ENCODE data around the gene ME1. TPM values are rescaled to one million over a fixed set of nuclear protein-coding genes. Genes with fewer than 3 reads are reported as not detected.
"Not testable (repeated sequence)": the region's sequence is repeated elsewhere in the genome, so short reads cannot be mapped to it uniquely, and the experiment has no call there.

The ME1 gene
- total RNA-seq, 4 donors from 2014 or later, result 20.4 to 58.6 (median 27.2) TPM

DNA sequence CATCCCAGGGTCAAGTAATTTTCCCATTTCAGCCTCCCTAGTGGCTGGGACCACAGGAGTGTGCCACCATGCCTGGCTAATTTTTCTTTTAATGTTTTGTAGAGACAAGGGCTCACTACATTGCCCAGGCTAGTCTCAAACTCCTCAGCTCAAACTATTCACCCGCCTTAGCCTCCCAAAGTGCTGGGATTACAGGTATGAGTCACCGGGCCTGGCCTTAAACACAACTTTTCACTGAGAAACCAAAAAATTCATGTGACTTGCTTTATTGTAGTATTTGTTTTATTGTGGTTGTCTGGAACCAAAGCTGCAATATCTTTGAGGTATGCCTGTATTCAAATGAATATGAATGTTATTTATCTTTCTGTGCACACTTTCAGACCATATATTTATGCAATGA is 165.5 kb downstream of the ME1 start:
- H3K9me3 ChIP-seq, result no peaks in the 10 kb centered on the region
- 30 to 44% methylated on average over 2 of the region's 2 CpGs for WGBS, 2 donors
- H3K36me3 ChIP-seq, result no peaks in the 10 kb centered on the region
- H3K27ac ChIP-seq, result no peak overlapping the region
- no peak overlapping the region for H3K4me3 ChIP-seq
- TF ChIP-seq POLR2A (IDR thresholded peaks at IDR 0.05), result no peak
- intact Hi-C loops (cut with DNase I), result no loop called here
- H3K4me1 ChIP-seq, result no peaks in the 10 kb centered on the region
- H3K27me3 ChIP-seq, result no peaks in the 10 kb centered on the region
- no peak for DNase-seq

DNA sequence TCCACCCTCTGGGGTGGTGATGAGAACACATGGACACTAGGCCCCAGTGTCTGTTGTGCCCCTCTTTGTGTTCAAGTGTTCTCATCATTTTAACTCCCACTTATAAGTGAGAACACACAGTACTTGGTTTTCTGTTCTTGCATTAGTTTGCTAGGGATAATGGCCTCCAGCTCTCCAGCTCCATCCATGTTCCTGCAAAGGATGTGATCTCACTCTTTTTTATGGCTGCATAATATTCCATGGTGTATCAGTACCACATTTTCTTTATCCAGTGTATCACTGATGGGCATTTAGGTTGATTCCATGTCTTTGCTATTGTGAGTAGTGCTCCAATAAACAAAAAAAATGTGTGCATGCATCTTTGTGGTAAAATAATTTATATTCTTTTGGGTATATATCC is 170.3 kb downstream of the ME1 start:
- TF ChIP-seq POLR2A (IDR thresholded peaks at IDR 0.05), result no peak
- TF ChIP-seq, protein P1, sequence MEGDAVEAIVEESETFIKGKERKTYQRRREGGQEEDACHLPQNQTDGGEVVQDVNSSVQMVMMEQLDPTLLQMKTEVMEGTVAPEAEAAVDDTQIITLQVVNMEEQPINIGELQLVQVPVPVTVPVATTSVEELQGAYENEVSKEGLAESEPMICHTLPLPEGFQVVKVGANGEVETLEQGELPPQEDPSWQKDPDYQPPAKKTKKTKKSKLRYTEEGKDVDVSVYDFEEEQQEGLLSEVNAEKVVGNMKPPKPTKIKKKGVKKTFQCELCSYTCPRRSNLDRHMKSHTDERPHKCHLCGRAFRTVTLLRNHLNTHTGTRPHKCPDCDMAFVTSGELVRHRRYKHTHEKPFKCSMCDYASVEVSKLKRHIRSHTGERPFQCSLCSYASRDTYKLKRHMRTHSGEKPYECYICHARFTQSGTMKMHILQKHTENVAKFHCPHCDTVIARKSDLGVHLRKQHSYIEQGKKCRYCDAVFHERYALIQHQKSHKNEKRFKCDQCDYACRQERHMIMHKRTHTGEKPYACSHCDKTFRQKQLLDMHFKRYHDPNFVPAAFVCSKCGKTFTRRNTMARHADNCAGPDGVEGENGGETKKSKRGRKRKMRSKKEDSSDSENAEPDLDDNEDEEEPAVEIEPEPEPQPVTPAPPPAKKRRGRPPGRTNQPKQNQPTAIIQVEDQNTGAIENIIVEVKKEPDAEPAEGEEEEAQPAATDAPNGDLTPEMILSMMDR (IDR thresholded peaks at IDR 0.05), result no peak
- Histone ChIP-seq H3K36me3 (no peaks in the 10 kb centered on the region), H3K27ac (no peak overlapping the region), H3K4me1 (no peaks in the 10 kb centered on the region), H3K9me3 (no peaks in the 10 kb centered on the region), H3K4me3 (no peak overlapping the region), H3K27me3 (no peaks in the 10 kb centered on the region)
- no peak for DNase-seq
- intact Hi-C loops (cut with DNase I), result no loop called here

DNA sequence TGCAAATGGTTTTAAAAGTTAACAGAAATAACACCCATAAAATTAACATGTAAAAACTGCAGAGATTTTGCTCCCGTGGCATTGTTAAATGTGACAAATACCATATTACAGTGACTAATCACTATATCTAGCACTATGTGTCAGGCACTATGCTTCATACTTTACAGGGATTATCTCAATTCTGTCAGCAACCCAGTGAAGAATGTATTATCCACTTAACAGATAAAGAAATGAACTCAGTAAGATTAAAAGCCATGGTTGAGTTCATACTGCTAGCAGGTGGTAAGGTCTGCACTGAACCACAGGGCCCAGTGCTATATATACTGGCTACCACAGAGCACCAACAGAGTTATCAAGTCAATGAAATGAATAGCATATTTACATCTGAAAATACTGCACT is 172.3 kb downstream of the ME1 start:
- no peaks in the 10 kb centered on the region for H3K4me1 ChIP-seq
- no peaks in the 10 kb centered on the region for H3K27me3 ChIP-seq
- no peak for DNase-seq
- no peak overlapping the region for H3K27ac ChIP-seq
- intact Hi-C loops (cut with DNase I), result no loop called here
- H3K9me3 ChIP-seq, result no peaks in the 10 kb centered on the region
- 56 to 68% methylated on average over 1 of the region's 1 CpG for WGBS, 2 donors
- TF ChIP-seq POLR2A (IDR thresholded peaks at IDR 0.05), result no peak
- TF ChIP-seq, protein P1 (IDR thresholded peaks at IDR 0.05), result no peak
- H3K4me3 ChIP-seq, result no peak overlapping the region
- no peaks in the 10 kb centered on the region for H3K36me3 ChIP-seq

DNA sequence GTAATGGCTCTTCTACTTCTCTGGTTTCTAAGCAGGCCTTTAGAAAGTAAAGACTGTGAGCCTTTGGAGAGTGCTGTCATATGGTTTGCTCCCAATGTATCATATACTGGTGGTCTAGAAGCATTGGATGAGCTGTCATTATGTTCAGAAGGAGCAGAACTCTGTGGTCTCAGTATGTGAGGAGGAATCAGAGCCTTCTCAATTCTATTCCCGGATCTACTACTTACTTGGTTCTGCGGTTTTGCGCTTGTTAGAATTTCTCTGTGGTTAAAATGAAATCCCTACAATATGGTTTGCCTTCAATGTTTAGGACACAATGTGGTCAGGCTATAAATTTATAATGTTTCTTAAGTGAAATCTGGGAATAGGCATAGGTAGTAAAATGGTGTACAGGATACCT is 173.1 kb downstream of the ME1 start:
- TF ChIP-seq POLR2A (IDR thresholded peaks at IDR 0.05), result no peak
- TF ChIP-seq, protein P1 (IDR thresholded peaks at IDR 0.05), result no peak
- H3K4me1 ChIP-seq, result no peaks in the 10 kb centered on the region
- DNase-seq, result no peak
- H3K9me3 ChIP-seq, result no peaks in the 10 kb centered on the region
- H3K36me3 ChIP-seq, result peaks cover 0 to 5% (median 0%) of the 10 kb centered on the region in 3 donors
- no peaks in the 10 kb centered on the region for H3K27me3 ChIP-seq
- no peak overlapping the region for H3K4me3 ChIP-seq
- 91 to 93% methylated on average over 3 of the region's 3 CpGs for WGBS, 2 donors
- no peak overlapping the region for H3K27ac ChIP-seq
- intact Hi-C loops (cut with DNase I), result no loop called here

DNA sequence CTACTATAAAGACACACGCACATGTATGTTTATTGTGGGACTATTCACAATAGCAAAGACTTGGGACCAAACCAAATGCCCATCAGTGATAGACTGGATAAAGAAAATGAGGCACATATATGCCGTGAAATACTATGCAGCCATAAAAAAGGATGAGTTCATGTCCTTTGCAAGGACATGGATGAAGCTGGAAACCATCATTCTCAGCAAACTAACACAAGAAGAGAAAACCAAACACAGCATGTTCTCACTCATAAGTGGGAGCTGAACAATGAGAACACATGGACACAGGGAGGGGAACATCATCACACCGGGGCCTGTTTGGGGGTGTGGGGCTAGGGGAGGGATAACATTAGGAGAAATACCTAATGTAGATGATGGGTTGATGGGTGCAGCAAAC is 174.1 kb downstream of the ME1 start:
- H3K4me1 ChIP-seq; H3K27ac ChIP-seq; H3K9me3 ChIP-seq; H3K4me3 ChIP-seq; intact Hi-C loops (cut with DNase I); DNase-seq; H3K27me3 ChIP-seq: not testable (repeated sequence)
- WGBS, 2 donors, result 97 to 100% methylated on average over 3 of the region's 3 CpGs
- peaks cover 0 to 16% (median 0%) of the 10 kb centered on the region in 3 donors for H3K36me3 ChIP-seq

DNA sequence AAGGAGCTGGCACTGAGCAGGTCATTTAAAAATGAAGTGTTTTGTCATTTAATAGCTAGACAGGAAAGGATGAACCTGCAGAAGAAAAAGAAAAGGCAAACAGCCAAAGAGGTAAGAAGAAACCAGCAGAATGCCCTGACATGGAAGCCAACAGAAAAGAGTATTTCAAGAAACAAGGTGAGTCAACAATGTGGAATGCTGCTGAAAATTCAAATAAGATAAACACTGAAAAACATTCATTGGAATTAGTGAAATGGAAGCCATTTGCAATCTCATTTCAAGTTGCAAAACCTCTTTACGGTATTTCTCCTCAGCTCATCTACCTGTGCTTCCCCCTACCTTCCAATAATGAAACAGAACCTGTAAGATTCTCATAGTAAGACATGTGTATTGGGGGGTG is 178.1 kb downstream of the ME1 start:
- Histone ChIP-seq H3K36me3 (peaks cover 0 to 42% (median 0%) of the 10 kb centered on the region in 3 donors), H3K9me3 (no peaks in the 10 kb centered on the region), H3K4me3 (no peak overlapping the region), H3K27me3 (no peaks in the 10 kb centered on the region), H3K4me1 (no peaks in the 10 kb centered on the region), H3K27ac (no peak overlapping the region)
- no peak for DNase-seq
- 75 to 92% methylated on average over 1 of the region's 1 CpG for WGBS, 2 donors
- intact Hi-C loops (cut with DNase I), result no loop called here
- TF ChIP-seq POLR2A (IDR thresholded peaks at IDR 0.05), result no peak
- TF ChIP-seq, protein P1 (IDR thresholded peaks at IDR 0.05), result no peak

All from esophagus squamous epithelium (tissue), 5 donors.